Activated CD8-positive, alpha-beta memory T cell treated with anti-CD3 and anti-CD28 coated beads for 36 hours (primary cell): ENCODE measurements around the gene KLF1. TPM values are rescaled to one million over a fixed set of nuclear protein-coding genes. Genes with fewer than 3 reads are reported as not detected.

Experiments used
- CTCF ChIA-PET: fragments of 350-600 bp; sonication (Branson Sonifier 250); formaldehyde crosslinking; loops from one replicate; lab custom pipeline; 2021; ENCODE audit warnings: antibody characterized with exemption; lab: Charles Lee
- POLR2A ChIA-PET: fragments of 350-600 bp; sonication (Branson Sonifier 250); formaldehyde crosslinking; loops from one replicate; lab custom pipeline; 2021; ENCODE audit warnings: antibody characterized with exemption; lab: Charles Lee
- total RNA-seq, 2 experiments: library from RNA; stranded (reverse); gene quantifications; one replicate each; pipeline ENCODE4 v1.2.3, GENCODE V29; 2021

The KLF1 gene
- total RNA-seq, 2 experiments from 2014 or later = 0.69 to 0.84 TPM

GRCh38 chr19:12834566-12834943, 52.4 kb downstream of the KLF1 start, which contains the start of gene RTBDN:
RTBDN (minus strand) TSS chr19:12834579; CDS start chr19:12829979, 4,600 bp downstream.
- POLR2A ChIA-PET = no interaction called here

More at GRCh38 chr19:12834566-12834943, 52.4 kb downstream of the KLF1 start, which contains the start of gene RTBDN:
- CTCF ChIA-PET = interaction anchor here (1.1 to 1.5 kb wide), 3 partner anchors 13 to 77 kb away, joined by 3 to 10 read pairs (median 7); no protein-coding TSS in a partner anchor

Other genes with a start within 250 kb of the KLF1 start
- gene MAN2B1, start 220.5 kb downstream of the KLF1 start, total RNA-seq = 10 to 100 TPM; 96.6 to 98.2 TPM
- 10 to 100 TPM; 22.4 to 23.7 TPM for gene WDR83, start 220.4 kb downstream of the KLF1 start, total RNA-seq
- gene DHPS, start 205.3 kb downstream of the KLF1 start, total RNA-seq = 100 to 1,000 TPM; 100 to 106 TPM
- gene GNG14, start 199.2 kb downstream of the KLF1 start, total RNA-seq = not detected
- 10 to 100 TPM; 10.2 to 10.5 TPM for gene FBXW9, start 190.6 kb downstream of the KLF1 start, total RNA-seq
- 100 to 1,000 TPM; 145 to 148 TPM for gene TNPO2, start 163.3 kb downstream of the KLF1 start, total RNA-seq
- 100 to 1,000 TPM; 225 to 233 TPM for gene TRIR, start 152.5 kb downstream of the KLF1 start, total RNA-seq
- gene GET3, start 149.7 kb downstream of the KLF1 start, total RNA-seq = 10 to 100 TPM; 90.8 to 91.0 TPM
- not detected for gene BEST2, start 135.4 kb downstream of the KLF1 start, total RNA-seq
- gene HOOK2, start 111.6 kb downstream of the KLF1 start, total RNA-seq = 10 to 100 TPM; 12.9 to 13.1 TPM
- 100 to 1,000 TPM; 262 TPM for gene JUNB, start 95.7 kb downstream of the KLF1 start, total RNA-seq
- gene PRDX2, start 85.4 kb downstream of the KLF1 start, total RNA-seq = 100 to 1,000 TPM; 204 to 208 TPM
- gene THSD8, start 85.1 kb downstream of the KLF1 start, total RNA-seq = 10 to 100 TPM; 29.1 to 29.9 TPM
- gene RNASEH2A, start 80.6 kb downstream of the KLF1 start, total RNA-seq = 10 to 100 TPM; 58.3 to 60.7 TPM
- not detected for gene RTBDN, start 52.6 kb downstream of the KLF1 start, total RNA-seq
- gene MAST1, start 48.7 kb downstream of the KLF1 start, total RNA-seq = under 1 TPM; 0.59 to 0.92 TPM
- gene DNASE2, start 5.8 kb downstream of the KLF1 start, total RNA-seq = 10 to 100 TPM; 20.5 to 23.1 TPM
- gene GCDH, start 4.0 kb upstream of the KLF1 start, total RNA-seq = 10 to 100 TPM; 55.2 to 57.2 TPM
- gene SYCE2, start 32.1 kb upstream of the KLF1 start, total RNA-seq = 1 to 10 TPM; 1.1 to 1.5 TPM
- gene FARSA, start 46.5 kb upstream of the KLF1 start, total RNA-seq = 100 to 1,000 TPM; 183 to 188 TPM
- gene CALR, start 51.4 kb upstream of the KLF1 start, total RNA-seq = 100 to 1,000 TPM; 805 to 809 TPM
- gene RAD23A, start 58.7 kb upstream of the KLF1 start, total RNA-seq = 100 to 1,000 TPM; 216 to 220 TPM
- 10 to 100 TPM; 38.9 to 40.8 TPM for gene GADD45GIP1, start 70.0 kb upstream of the KLF1 start, total RNA-seq
- gene DAND5, start 82.4 kb upstream of the KLF1 start, total RNA-seq = not detected
- 1 to 10 TPM; 2.2 to 3.5 TPM for gene NFIX, start 108.3 kb upstream of the KLF1 start, total RNA-seq
- 1 to 10 TPM; 1.8 to 2.8 TPM for gene LYL1, start 215.7 kb upstream of the KLF1 start, total RNA-seq
- gene TRMT1, start 229.5 kb upstream of the KLF1 start, total RNA-seq = 100 to 1,000 TPM; 130 to 134 TPM
- 100 to 1,000 TPM; 116 to 119 TPM for gene NACC1, start 231.1 kb upstream of the KLF1 start, total RNA-seq